ENCODE measurements around the gene CYP4F2. TPM values are rescaled to one million over a fixed set of nuclear protein-coding genes. Genes with fewer than 3 reads are reported as not detected.

CYP4F2 gene, protein sequence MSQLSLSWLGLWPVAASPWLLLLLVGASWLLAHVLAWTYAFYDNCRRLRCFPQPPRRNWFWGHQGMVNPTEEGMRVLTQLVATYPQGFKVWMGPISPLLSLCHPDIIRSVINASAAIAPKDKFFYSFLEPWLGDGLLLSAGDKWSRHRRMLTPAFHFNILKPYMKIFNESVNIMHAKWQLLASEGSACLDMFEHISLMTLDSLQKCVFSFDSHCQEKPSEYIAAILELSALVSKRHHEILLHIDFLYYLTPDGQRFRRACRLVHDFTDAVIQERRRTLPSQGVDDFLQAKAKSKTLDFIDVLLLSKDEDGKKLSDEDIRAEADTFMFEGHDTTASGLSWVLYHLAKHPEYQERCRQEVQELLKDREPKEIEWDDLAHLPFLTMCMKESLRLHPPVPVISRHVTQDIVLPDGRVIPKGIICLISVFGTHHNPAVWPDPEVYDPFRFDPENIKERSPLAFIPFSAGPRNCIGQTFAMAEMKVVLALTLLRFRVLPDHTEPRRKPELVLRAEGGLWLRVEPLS
- total RNA-seq (2021; fragmentation: NEBNext Ultra II Directional; extraction: Animal tissue kit (Norgen Biotek cat#: 25700)), result not detected in 2 replicates
- not detected in 2 replicates for polyA plus RNA-seq (2011; rRNA removed)
- not detected for polyA plus RNA-seq (2011; cell fraction: cytosol; rRNA removed)
- not detected for polyA plus RNA-seq (2011; cell fraction: nucleus; rRNA removed)
- polyA plus RNA-seq (2012, experiment 1 of 2), result not detected in 4 replicates
- polyA plus RNA-seq (2012, experiment 2 of 2), result not detected
- polyA plus RNA-seq (2013, experiment 1 of 2), result 0.12 TPM
- polyA plus RNA-seq (2013, experiment 2 of 2), result 0.24 TPM
- polyA minus RNA-seq (2011; rRNA and poly(A)+ RNA removed), result not detected in 2 replicates
- polyA minus RNA-seq (2011; cell fraction: cytosol; rRNA and poly(A)+ RNA removed), result not detected
- not detected for polyA minus RNA-seq (2011; cell fraction: nucleus; rRNA and poly(A)+ RNA removed)
- long read RNA-seq, experiment 1, result 0 reads
- long read RNA-seq, experiment 2, result 0 reads

DNA sequence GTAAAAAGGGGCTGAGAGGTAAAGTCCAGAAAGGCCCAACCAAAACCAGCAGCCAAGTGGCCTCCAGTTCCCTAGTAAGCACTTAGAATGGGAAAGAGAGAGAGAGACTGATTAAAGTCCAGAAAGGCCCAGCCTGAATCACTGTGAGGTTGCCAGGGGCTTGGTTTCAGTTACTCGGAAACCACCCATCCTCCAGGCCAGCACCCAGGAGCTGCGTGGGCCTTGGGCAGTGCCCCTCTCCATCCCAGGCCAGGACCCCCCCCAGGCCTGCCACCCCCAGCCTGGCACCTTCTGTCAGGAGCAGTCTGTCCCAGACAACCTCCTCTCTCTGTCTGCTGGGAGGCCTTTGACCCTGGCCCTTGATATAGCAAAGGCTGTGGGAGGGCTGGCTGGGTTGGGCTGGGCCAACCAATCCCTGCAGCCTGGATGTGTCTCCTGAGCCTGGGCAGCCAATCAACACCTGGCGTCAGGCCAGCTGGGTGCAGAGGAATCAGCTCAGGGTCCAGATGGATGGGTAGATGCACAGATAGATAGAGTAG lies at the start of gene CYP4F2:
Gene CYP4F2 (minus strand): TSS at position 337 of the 539 bp plus-strand sequence. CDS start 463 bp downstream, outside the sequence.
- H3K23me2 ChIP-seq (ENCODE audit: low read depth, low read length), result peaks cover 5% of the 10 kb centered on the region; the same call in 1 of the 2 replicates
- H4K91ac ChIP-seq (replicated peaks; ENCODE audit: insufficient read length, low read length), result no peak within 1 kb of the TSS
- H2BK20ac ChIP-seq (ENCODE audit: low read length), result no peak within 1 kb of the TSS
- no peak within 1 kb of the TSS for H3K56ac ChIP-seq (replicated peaks; ENCODE audit: insufficient read length, low read depth, low read length)
- no peaks in the 10 kb centered on the region for H3K36me3 ChIP-seq (ENCODE audit: control insufficient read depth in 2 of 4, insufficient read depth in 4 of 4, low read length in 3 of 4)
- no peaks in the 10 kb centered on the region for H4K20me1 ChIP-seq (replicated peaks in 1 of 2; ENCODE audit: control insufficient read depth in 1 of 2, insufficient read depth in 2 of 2, low read length in 2 of 2)
- H3K27ac ChIP-seq (ENCODE audit: low read depth, low read length), result no peak within 1 kb of the TSS
- no peaks in the 10 kb centered on the region for H3K4me1 ChIP-seq (replicated peaks in 1 of 4; ENCODE audit: control insufficient read depth in 3 of 4, insufficient read depth in 4 of 4, low read length in 3 of 4)
- no peak within 1 kb of the TSS for H4K5ac ChIP-seq (ENCODE audit: insufficient read length, low read depth, low read length)
- DNase-seq (ENCODE audit: low read depth in 1 of 2, low spot score in 2 of 2), result no peak
- no peak for TF ChIP-seq TAF1 (IDR thresholded peaks at IDR 0.05; ENCODE audit: low read depth, low read length)
- TF ChIP-seq GTF2F1 (IDR thresholded peaks at IDR 0.05; ENCODE audit: borderline replicate concordance, low read depth, low read length), result no peak
- no peak for TF ChIP-seq YY1 (IDR thresholded peaks at IDR 0.05; ENCODE audit: low read depth, low read length)
- no peak for TF ChIP-seq TAF7 (optimal IDR thresholded peaks at IDR 0.05; ENCODE audit: borderline replicate concordance, low read depth, low read length)
- TF ChIP-seq CEBPB (IDR thresholded peaks at IDR 0.05; ENCODE audit: low read depth, low read length), result no peak
- TF ChIP-seq CBX5 (IDR thresholded peaks at IDR 0.05; ENCODE audit: low read depth, low read length), result no peak; the same call in 1 of the 2 replicates
- no peak for TF ChIP-seq POU5F1 (IDR thresholded peaks at IDR 0.05; ENCODE audit: low read depth, low read length)
- CTCF ChIA-PET (ENCODE audit: partially characterized antibody), result no interaction called here
- H3K4me3 ChIP-seq (ENCODE audit: extremely low read depth in 1 of 4, insufficient read depth in 2 of 4, low read depth in 3 of 4, low read length in 4 of 4), result no peak within 1 kb of the TSS
- H3K9ac ChIP-seq (replicated peaks in 1 of 4; ENCODE audit: extremely low read depth in 1 of 4, low read depth in 3 of 4, low read length in 3 of 4), result no peak within 1 kb of the TSS
- H3K9me3 ChIP-seq (ENCODE audit: insufficient read depth in 2 of 2, low read depth in 1 of 2, low read length in 1 of 2), result peaks cover 68 to 87% of the 10 kb centered on the region in 2 experiments
- no peaks in the 10 kb centered on the region for H3K27me3 ChIP-seq (replicated peaks in 1 of 4; ENCODE audit: control insufficient read depth in 3 of 4, extremely low read depth in 1 of 4, insufficient read depth in 3 of 4, low read length in 3 of 4)
- H4K8ac ChIP-seq (ENCODE audit: extremely low read depth, insufficient read depth, low read length), result no peak within 1 kb of the TSS
- POLR2A ChIA-PET (ENCODE audit: partially characterized antibody), result no interaction called here
- H2AK5ac ChIP-seq (ENCODE audit: low read depth, low read length), result no peak within 1 kb of the TSS
- H3K4me2 ChIP-seq (ENCODE audit: insufficient read depth in 1 of 2, low read depth in 2 of 2, low read length in 2 of 2), result no peak within 1 kb of the TSS
- no peaks in the 10 kb centered on the region for H3K79me1 ChIP-seq (ENCODE audit: low read depth, low read length)
- FAIRE-seq, result no peak
- 73% methylated on average over 3 of the region's 3 CpGs; no CpG with 5 or more reads in 1 of the 2 experiments for WGBS, 2 experiments (ENCODE audit: extremely low coverage in 1 of 2, insufficient coverage in 1 of 2, insufficient read length in 1 of 2, insufficient replicate concordance in 2 of 2, low coverage in 1 of 2, low lambda C conversion rate in 2 of 2, missing lambda C conversion rate in 1 of 2)
- no peak within 1 kb of the TSS for H2BK15ac ChIP-seq (ENCODE audit: low read length)
- H2AFZ ChIP-seq (ENCODE audit: low read length), result no peak within 1 kb of the TSS
- H3K23ac ChIP-seq (ENCODE audit: insufficient read length), result no peak within 1 kb of the TSS
- no peak within 1 kb of the TSS for H2BK5ac ChIP-seq (ENCODE audit: low read depth, low read length)
- H3K4ac ChIP-seq (replicated peaks; ENCODE audit: insufficient read length, low read depth, low read length), result no peak within 1 kb of the TSS
- H3K18ac ChIP-seq (ENCODE audit: extremely low read depth, low read length), result no peak within 1 kb of the TSS
- H3K79me2 ChIP-seq (ENCODE audit: control insufficient read depth in 1 of 2, insufficient read depth in 2 of 2, low read length in 2 of 2), result no peaks in the 10 kb centered on the region
- H2BK12ac ChIP-seq (ENCODE audit: low read depth, low read length), result no peak within 1 kb of the TSS
- H3K14ac ChIP-seq (ENCODE audit: insufficient read length), result no peak within 1 kb of the TSS
- no peak within 1 kb of the TSS for H2BK120ac ChIP-seq (replicated peaks; ENCODE audit: low read depth, low read length)

Measured in H1 (cell line).